Dermis microvascular lymphatic vessel endothelial cell (primary cell): ENCODE data around the gene FGFRL1. TPM values are rescaled to one million over a fixed set of nuclear protein-coding genes. Genes with fewer than 3 reads are reported as not detected.
A peak's percentile ranks its signal among the peaks of the same experiment; 100 is the strongest.

Source experiments
- DNase-seq, 2 donors: peaks; one replicate each; pipeline versions ENCODE4 v3.0.0 to v3.0.0-alpha.2; 2010; ENCODE audit warnings: low read depth in 2 of 2
- total RNA-seq: library from RNA; depleted of rRNA; stranded (reverse); fragments of >200 nt; gene quantifications from 2 replicates; pipeline ENCODE4 v1.2.1, GENCODE V29; 2014

FGFRL1 gene
- total RNA-seq, 1 donor from 2014 or later: 6.2 TPM

DNA sequence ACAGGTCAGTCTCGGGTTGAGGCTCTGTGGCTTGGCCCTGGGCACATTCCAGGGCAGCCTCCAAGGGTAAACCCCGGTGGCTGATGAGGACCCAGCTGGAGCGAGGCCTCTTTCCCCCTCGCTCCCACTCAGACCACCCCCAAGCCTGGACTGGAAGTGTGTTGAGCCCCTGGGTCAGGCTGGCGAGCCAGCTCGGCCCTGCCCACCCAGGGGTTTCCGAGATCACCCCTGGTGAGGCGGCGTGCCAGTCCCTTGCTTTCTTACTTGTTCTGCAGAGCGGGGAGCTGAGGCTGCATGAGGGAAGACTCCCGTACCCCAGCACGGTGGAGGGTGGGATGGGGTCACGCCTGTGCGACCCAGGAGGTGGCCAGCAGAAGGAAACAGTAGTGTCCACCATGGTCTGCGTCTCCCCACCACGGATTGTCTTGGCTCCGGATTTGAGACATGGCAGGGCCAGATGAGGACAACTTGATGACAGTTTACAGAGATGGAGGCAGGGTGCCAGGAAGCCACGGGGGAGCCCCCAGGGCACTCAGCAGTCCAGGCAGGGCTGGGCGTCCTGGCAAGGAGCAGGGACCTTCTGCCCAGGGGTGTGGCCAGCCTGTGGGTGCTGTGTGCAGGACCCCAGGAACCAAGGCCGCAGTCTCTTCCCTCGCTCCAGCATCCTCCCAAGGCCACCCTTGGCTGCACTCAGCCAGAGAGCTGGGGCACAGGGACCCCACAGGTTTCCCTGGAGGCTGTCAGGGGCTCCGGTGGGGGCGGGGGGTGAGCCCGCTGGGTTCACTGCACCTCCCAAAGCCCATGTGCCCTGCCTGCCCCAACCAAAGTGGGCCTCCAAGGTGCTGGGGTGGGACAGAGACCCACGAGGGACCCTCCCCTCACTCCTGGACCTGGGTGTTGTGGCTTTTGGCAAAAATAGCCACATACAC, 6.6 kb upstream of the FGFRL1 start:
- no peak for DNase-seq

- DNase-seq: no peak
These were observed 4.6 kb upstream of the FGFRL1 start for GRCh38 chr4:1006856-1007255.

DNA sequence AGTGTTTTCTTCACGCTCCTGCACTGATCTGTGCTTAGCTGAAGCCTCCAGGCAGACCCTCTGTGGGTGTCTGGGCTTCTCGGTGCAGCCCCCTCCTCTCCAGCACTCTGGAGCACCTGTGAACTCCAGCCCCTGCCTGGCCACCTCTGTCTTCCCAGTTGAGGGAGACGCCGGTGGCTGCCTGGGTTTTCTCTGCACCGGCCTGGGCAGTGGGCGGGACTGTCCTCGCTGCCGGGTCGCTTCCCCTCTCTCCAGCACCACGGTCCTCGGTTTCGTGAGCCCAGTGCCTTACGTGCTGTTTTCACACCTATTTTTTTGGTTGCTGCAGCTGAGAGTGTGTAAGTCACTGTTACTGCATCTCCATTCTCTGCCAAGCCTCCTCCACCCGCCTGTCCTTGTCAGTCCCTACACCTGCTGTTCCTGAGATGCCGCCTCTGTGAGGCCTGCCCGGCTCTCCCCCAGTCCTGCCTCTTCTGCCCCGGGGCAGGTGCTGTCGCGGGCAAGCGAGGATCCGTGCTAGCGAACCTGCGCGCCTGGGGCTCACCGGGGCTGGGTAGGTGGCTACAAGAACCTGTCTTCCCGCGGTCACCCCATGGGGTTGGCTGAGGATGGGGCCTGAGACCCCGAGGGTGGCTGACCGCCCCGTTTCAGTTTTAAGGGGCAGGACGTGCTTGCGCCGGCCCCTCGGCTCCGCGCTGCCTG, 2.4 kb upstream of the FGFRL1 start:
- peak in 1 of 2 donors; percentile 15 for DNase-seq

DNA sequence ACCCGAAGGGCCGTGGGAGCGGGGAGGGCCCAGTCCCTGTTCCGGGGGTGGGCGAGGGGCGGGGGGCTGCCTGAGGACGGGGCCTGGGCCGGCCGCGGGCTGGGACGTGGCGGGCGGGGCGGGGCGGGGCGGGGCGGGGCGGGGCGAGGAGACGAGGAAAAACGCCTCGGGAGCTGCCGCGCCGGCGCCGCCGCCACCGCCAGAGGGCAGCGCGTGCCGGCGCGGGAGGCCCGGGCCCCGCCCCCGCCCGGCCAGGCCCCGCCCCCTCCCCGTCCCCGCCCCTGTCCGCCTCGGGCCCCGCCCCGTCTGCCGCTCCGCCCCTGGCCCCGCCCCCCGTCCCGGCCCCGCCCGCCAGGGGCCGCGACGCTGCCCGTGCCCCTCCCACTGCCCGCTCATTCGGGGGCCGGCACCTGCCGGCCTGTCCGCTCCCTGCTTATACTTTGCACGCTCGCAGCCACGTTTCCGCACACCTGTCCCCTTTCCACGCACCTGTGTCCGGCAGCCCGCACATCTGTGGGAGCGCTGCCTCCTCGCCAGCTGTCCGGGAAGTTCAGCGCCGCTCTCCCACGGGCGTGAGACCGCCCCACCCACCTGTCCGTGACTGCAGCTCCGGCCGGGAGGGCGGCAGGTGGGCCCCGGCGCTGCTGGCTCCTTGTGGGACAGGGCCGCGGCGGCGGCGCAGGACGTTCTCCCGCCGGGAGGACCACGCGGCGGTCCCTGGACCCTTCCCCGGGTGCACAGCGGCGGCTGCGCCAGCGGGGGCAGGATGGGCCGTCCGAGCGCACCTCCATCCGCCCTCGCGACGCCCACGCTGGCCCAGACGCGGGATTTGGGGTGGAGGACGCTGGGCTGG, 1.7 kb upstream of the FGFRL1 start:
- DNase-seq: peak in 1 of 2 donors; percentile 64

DNA sequence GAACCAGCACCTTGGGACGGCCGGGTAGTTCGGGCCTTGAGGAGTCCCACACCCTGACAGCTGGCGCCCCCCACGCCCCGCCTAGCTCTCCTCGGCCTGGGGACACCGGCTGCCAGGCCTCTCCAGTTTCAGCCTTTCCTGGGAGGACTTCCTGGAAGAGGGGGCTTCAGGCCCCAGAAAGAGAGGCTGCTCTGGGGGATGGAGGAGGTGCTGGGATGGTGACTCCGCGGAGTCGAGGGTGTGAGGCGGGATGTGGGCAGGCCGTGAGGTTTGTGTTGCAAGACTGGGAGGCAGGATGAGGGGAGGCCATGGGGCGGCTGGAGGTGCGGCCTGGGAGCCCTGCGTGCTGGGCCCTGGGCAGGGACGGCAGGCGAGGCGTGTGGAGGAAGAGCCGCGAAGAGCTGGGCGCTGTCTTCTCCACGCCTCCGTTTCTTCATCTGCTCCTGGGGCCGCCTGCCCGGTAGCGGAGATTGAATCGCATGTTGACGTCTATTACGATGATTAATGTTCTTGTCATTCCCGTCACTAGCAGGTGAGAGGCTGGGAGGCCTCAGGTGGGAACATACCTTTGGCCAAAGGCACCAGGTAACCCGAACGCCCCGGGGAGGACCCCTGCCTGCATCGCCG, 918 bp upstream of the FGFRL1 start:
- DNase-seq: peak in 1 of 2 donors; percentile 34

DNA sequence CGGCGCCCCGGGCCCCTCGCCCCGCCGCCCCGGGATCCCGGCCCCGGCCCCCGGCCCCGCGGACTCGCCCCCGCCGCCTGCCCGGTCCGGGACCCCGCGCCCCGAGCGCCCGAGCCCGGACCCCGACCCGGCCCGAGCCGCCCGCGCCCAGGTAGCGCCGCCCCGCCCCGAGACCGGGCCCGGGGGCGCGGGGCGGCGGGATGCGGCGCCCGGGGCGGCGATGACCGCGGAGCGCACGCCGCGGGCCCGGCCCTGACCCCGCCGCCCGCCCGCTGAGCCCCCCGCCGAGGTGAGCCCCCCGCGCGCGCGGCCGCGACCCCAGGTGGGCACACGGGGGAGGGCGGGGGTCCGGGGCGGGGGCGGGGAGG, 224 bp downstream of the FGFRL1 start:
- DNase-seq: no peak

GRCh38 chr4:1012034-1012739, 761 bp downstream of the FGFRL1 start:
- peak in 1 of 2 donors; percentile 54 for DNase-seq

- DNase-seq: no peak
These were observed 2.0 kb downstream of the FGFRL1 start for GRCh38 chr4:1013225-1014073.

DNA sequence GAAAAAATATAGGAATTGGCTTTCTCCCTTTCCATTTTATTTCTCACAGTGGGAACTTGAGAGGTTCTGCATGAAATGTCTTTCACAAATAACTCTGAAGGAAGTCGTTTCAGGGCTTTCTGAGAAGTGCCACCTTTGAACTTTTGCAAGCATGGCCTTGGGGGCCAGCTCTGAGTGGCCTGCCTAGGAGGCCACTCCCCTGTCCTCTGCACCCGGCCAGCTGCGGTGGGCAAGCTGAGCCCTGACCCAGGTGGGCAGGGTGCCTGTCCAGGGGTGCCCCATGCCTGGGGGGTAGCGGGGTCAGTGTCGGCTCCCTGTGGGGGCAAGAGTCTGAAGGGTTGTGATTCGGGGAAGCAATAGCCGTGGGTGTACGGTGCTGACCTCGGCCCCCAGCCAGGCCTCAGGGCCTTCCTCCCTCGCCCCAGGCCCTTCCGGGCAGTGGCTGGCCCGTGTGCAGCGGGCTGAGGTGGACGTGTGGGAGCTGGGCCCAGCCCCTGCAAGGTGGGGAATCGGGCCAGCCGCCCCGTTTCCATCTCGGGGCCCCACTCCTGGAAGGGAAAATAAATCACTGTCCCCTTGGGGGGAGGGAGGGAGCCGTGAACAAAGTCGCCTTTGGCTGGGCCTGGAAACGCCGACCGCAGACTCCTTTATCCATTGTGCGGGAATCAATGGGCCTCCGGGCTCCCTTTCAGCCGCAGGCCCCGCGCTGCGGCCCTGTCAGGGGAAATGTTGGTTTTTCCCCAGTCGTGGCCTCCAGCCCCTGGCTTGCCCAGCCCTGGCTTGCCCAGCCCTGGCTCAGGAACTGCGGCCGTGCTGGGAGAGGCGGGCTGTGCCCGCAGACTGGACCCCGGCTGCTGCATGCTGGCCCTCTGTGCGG, 3.1 kb downstream of the FGFRL1 start:
- no peak for DNase-seq

- no peak for DNase-seq
These were observed 3.8 kb downstream of the FGFRL1 start for GRCh38 chr4:1015179-1015578.

GRCh38 chr4:1015746-1016145, 4.3 kb downstream of the FGFRL1 start:
- DNase-seq: no peak

- no peak for DNase-seq
These were observed 5.8 kb downstream of the FGFRL1 start for GRCh38 chr4:1017211-1017610.

GRCh38 chr4:1017706-1018105, 6.3 kb downstream of the FGFRL1 start:
- no peak for DNase-seq

DNA sequence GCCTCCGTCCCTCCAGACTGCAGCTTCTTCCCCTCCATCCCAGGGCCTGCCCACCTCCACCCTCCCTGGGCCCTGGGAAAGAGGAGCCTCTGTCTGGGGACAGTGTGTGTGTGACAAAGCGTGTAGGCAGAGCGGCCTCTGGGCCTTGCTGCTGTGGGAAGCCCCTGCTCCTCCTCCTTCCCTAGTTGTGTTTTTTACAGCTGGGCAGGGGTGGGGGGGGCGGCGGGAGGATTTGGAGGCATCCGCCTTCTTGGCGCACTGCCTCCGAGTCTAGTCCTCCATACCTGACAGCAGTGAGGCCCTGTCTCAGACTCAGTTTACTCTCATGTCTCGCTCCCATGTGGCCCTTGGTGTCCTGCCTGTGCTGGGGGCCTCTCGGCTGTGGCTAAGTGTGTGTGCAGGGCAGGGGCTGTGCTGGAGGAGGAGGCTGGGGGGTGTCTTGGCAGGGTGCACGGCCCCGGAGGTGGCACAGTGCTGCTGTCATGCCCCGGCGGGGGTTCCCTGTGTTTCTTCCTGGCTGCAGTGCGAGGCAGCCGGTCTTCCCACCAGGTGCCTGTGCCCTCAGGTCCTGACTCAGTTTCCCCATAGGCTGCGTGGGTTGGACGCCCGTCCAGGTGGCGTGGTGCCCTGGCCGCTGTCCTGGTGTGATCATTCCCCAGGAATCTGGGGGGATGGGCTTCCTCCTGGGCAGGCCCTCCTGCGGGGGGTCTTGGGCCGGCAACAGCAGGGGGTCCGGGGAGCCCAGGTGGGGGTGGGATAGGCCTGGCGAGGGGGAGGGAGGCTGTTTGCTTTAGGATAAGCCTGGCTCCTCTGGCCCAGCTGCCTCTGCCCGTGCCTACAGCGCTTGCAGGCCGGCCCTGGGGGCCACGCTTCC, 7.0 kb downstream of the FGFRL1 start:
- no peak for DNase-seq

DNA sequence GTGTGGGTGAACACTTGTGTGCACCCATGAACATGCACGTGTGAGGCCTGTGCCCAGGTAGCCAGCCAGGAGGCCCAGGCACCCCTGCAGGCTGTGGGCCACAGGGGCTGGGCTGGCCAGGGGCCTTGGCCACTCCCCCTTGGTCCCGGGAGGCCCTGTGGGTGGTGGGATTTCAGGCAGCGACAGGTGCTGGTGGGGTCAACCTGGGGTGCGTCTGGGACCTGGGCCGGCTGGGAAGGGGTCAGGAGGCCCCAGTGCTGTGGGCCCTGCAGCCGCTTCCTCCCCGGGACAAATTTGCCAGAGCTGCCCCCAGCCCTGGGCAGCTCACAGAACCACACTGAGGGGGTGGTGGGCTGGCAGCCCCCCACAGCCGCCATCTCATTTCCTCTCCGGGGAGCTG, 7.9 kb downstream of the FGFRL1 start:
- no peak for DNase-seq

GRCh38 chr4:1019729-1020470, 8.5 kb downstream of the FGFRL1 start:
- no peak for DNase-seq

GRCh38 chr4:1021386-1022050, 10.1 kb downstream of the FGFRL1 start:
- no peak for DNase-seq
